ENCODE measurements around the gene GBE1.

DNA sequence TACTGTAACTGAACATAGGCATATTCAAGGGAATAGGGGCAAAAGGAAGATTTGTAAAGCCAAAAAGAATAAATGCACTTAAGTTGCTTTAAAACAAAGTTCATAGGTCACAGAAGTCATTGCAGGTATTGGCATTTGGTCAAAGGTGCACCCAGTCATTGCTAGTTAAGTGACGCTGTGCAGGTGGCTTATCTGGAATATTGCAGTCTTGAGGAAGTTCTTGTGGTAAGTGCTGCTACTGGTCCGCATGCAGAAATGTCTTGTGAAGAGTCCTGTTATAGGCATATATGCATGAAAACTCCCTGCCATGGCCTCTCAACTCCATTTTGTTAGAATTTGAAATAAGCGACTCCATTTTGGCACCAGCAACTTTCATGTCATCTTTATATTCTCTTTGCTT is 293.1 kb downstream of the GBE1 start:
- TF ChIP-seq POLR2A (IDR thresholded peaks at IDR 0.05) (no peak), POLR2AphosphoS5 (IDR thresholded peaks at IDR 0.05) (no peak), EP300 (IDR thresholded peaks at IDR 0.05) (no peak)
- TF ChIP-seq, protein P1, sequence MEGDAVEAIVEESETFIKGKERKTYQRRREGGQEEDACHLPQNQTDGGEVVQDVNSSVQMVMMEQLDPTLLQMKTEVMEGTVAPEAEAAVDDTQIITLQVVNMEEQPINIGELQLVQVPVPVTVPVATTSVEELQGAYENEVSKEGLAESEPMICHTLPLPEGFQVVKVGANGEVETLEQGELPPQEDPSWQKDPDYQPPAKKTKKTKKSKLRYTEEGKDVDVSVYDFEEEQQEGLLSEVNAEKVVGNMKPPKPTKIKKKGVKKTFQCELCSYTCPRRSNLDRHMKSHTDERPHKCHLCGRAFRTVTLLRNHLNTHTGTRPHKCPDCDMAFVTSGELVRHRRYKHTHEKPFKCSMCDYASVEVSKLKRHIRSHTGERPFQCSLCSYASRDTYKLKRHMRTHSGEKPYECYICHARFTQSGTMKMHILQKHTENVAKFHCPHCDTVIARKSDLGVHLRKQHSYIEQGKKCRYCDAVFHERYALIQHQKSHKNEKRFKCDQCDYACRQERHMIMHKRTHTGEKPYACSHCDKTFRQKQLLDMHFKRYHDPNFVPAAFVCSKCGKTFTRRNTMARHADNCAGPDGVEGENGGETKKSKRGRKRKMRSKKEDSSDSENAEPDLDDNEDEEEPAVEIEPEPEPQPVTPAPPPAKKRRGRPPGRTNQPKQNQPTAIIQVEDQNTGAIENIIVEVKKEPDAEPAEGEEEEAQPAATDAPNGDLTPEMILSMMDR (IDR thresholded peaks at IDR 0.05), result no peak

All from suprapubic skin (tissue), 4 donors.